Cardiac septum (tissue), 1 donor: ENCODE measurements around the gene CSF2RB. TPM values are rescaled to one million over a fixed set of nuclear protein-coding genes. Genes with fewer than 3 reads are reported as not detected.

Source experiments
- DNase-seq: peaks from one replicate; pipeline ENCODE4 v3.0.0-alpha.2; 2020; ENCODE audit warnings: low spot score
- intact Hi-C: fragments of 100-400 bp; cut with DNase I; formaldehyde crosslinking; loops from one replicate; pipeline ENCODE4 v1.14.0; 2022
- total RNA-seq: library from RNA; stranded (reverse); fragmentation: NEBNext Ultra II Directional; extraction: Animal tissue kit (Norgen Biotek cat#: 25700); gene quantifications from one replicate; pipeline ENCODE4 v1.2.1, GENCODE V29; 2021
- donor health status: DM: no; HTN: no; CAD: no.

The CSF2RB gene
- total RNA-seq, 1 donor from 2014 or later = 4.9 TPM

GRCh38 chr22:36885474-36885873 lies 28.0 kb upstream of the CSF2RB start:
- intact Hi-C loops = no loop called here
- DNase-seq = no peak

- no peak for DNase-seq
- intact Hi-C loops = no loop called here
Observed at GRCh38 chr22:36886016-36886415, 27.4 kb upstream of the CSF2RB start.

- intact Hi-C loops = no loop called here
Observed at GRCh38 chr22:36887162-36887561, 26.3 kb upstream of the CSF2RB start.

GRCh38 chr22:36891646-36892045 lies 21.8 kb upstream of the CSF2RB start:
- no peak for DNase-seq
- intact Hi-C loops = no loop called here

More at GRCh38 chr22:36887162-36887561, 26.3 kb upstream of the CSF2RB start:
- DNase-seq = no peak

GRCh38 chr22:36892292-36892691 lies 21.1 kb upstream of the CSF2RB start:
- intact Hi-C loops = no loop called here
- no peak for DNase-seq

- no peak for DNase-seq
- intact Hi-C loops = no loop called here
Observed at GRCh38 chr22:36893262-36893661, 20.2 kb upstream of the CSF2RB start.

GRCh38 chr22:36894266-36894665 lies 19.2 kb upstream of the CSF2RB start:
- no peak for DNase-seq
- intact Hi-C loops = no loop called here

GRCh38 chr22:36897611-36898010 lies 15.8 kb upstream of the CSF2RB start:
- DNase-seq = no peak
- intact Hi-C loops = no loop called here

GRCh38 chr22:36898690-36899089 lies 14.7 kb upstream of the CSF2RB start:
- no peak for DNase-seq
- intact Hi-C loops = no loop called here

- DNase-seq = no peak
- intact Hi-C loops = no loop called here
Observed at GRCh38 chr22:36899498-36899897, 13.9 kb upstream of the CSF2RB start.

- intact Hi-C loops = no loop called here
Observed at GRCh38 chr22:36900225-36900624, 13.2 kb upstream of the CSF2RB start.

GRCh38 chr22:36900880-36901279 lies 12.5 kb upstream of the CSF2RB start:
- intact Hi-C loops = no loop called here
- no peak for DNase-seq

More at GRCh38 chr22:36900225-36900624, 13.2 kb upstream of the CSF2RB start:
- DNase-seq = no peak

- intact Hi-C loops = no loop called here
- DNase-seq = no peak
Observed at GRCh38 chr22:36901411-36902142, 11.9 kb upstream of the CSF2RB start.

GRCh38 chr22:36902143-36902926 lies 11.1 kb upstream of the CSF2RB start:
- DNase-seq = no peak

GRCh38 chr22:36904260-36904880 lies 9.1 kb upstream of the CSF2RB start:
- intact Hi-C loops = no loop called here
- no peak for DNase-seq

More at GRCh38 chr22:36902143-36902926, 11.1 kb upstream of the CSF2RB start:
- intact Hi-C loops = no loop called here

- no peak for DNase-seq
- intact Hi-C loops = no loop called here
Observed at GRCh38 chr22:36907253-36908195, 5.9 kb upstream of the CSF2RB start.

- intact Hi-C loops = no loop called here
- DNase-seq = no peak
Observed at GRCh38 chr22:36910461-36910860, 3.0 kb upstream of the CSF2RB start.

GRCh38 chr22:36911887-36912661 lies 1.4 kb upstream of the CSF2RB start:
- DNase-seq = no peak
- intact Hi-C loops = no loop called here
